Measurements from ENCODE around the gene ARHGAP25. TPM values are rescaled to one million over a fixed set of nuclear protein-coding genes. Genes with fewer than 3 reads are reported as not detected.

Gene ARHGAP25
- polyA plus RNA-seq, 1 donor (not counting 4 experiments of a cell fraction or from before 2014, with no cell fraction given): 25.3 TPM

- DNase-seq (ENCODE audit: low read depth, low spot score) (no peak), FAIRE-seq (no peak)
- Histone ChIP-seq H3K4me1 (ENCODE audit: control insufficient read depth, extremely low read depth, insufficient read depth, low read length) (peaks cover 24% of the 10 kb centered on the region), H3K9me1 (ENCODE audit: control insufficient read depth, extremely low read depth, insufficient read depth, low read length) (no peaks in the 10 kb centered on the region), H3K79me2 (ENCODE audit: control insufficient read depth, insufficient read depth, low read length) (no peaks in the 10 kb centered on the region), H3K9me3 (ENCODE audit: control insufficient read depth, low read depth, low read length) (no peaks in the 10 kb centered on the region), H2AFZ (ENCODE audit: control insufficient read depth, low read length) (no peak overlapping the region), H3K27ac (ENCODE audit: control insufficient read depth, insufficient read depth, low read length) (no peak overlapping the region), H3K27me3 (ENCODE audit: control insufficient read depth, extremely low read depth, insufficient read depth, low read length) (no peaks in the 10 kb centered on the region), H3K4me3 (ENCODE audit: control insufficient read depth in 2 of 3, extremely low read depth in 1 of 3, insufficient read depth in 2 of 3, low read depth in 1 of 3, low read length in 3 of 3) (no peak overlapping the region), H4K20me1 (ENCODE audit: control insufficient read depth, extremely low read depth, insufficient read depth, low read length) (no peaks in the 10 kb centered on the region), H3K4me2 (ENCODE audit: control insufficient read depth, extremely low read depth, insufficient read depth, low read depth, low read length) (no peak overlapping the region), H3K9ac (ENCODE audit: control insufficient read depth, extremely low read depth, insufficient read depth, low read length) (no peak overlapping the region), H3K36me3 (ENCODE audit: control insufficient read depth in 2 of 2, extremely low read depth in 1 of 2, insufficient read depth in 2 of 2, low read length in 2 of 2) (no peaks in the 10 kb centered on the region)
- dilution Hi-C loops (cut with MboI; ENCODE audit: extremely low pct_ligation_motif_present, low sequenced_read_pairs): no loop called here
- TF ChIP-seq CTCF (optimal IDR thresholded peaks at IDR 0.05 in 1 of 3, IDR thresholded peaks at IDR 0.05 in 1 of 3, conservative IDR thresholded peaks at IDR 0.05 in 1 of 3; ENCODE audit: extremely low read depth in 1 of 3, insufficient read depth in 2 of 3, low read length in 3 of 3) (no peak), EZH2 (IDR thresholded peaks at IDR 0.05; ENCODE audit: low read length) (no peak)
Observed at GRCh38 chr2:68736086-68736485, 1.5 kb downstream of the ARHGAP25 start.

GRCh38 chr2:68737711-68738110, 3.1 kb downstream of the ARHGAP25 start:
- FAIRE-seq (no peak), DNase-seq (ENCODE audit: low read depth, low spot score) (no peak)
- dilution Hi-C loops (cut with MboI; ENCODE audit: extremely low pct_ligation_motif_present, low sequenced_read_pairs): no loop called here
- Histone ChIP-seq H2AFZ (ENCODE audit: control insufficient read depth, low read length) (no peak overlapping the region), H3K9me3 (ENCODE audit: control insufficient read depth, low read depth, low read length) (no peaks in the 10 kb centered on the region), H3K4me3 (ENCODE audit: control insufficient read depth in 2 of 3, extremely low read depth in 1 of 3, insufficient read depth in 2 of 3, low read depth in 1 of 3, low read length in 3 of 3) (no peak overlapping the region), H3K4me1 (ENCODE audit: control insufficient read depth, extremely low read depth, insufficient read depth, low read length) (peaks cover 30% of the 10 kb centered on the region), H3K9me1 (ENCODE audit: control insufficient read depth, extremely low read depth, insufficient read depth, low read length) (no peaks in the 10 kb centered on the region), H3K27me3 (ENCODE audit: control insufficient read depth, extremely low read depth, insufficient read depth, low read length) (no peaks in the 10 kb centered on the region), H3K9ac (ENCODE audit: control insufficient read depth, extremely low read depth, insufficient read depth, low read length) (no peak overlapping the region), H3K27ac (ENCODE audit: control insufficient read depth, insufficient read depth, low read length) (no peak overlapping the region), H4K20me1 (ENCODE audit: control insufficient read depth, extremely low read depth, insufficient read depth, low read length) (no peaks in the 10 kb centered on the region), H3K79me2 (ENCODE audit: control insufficient read depth, insufficient read depth, low read length) (no peaks in the 10 kb centered on the region), H3K36me3 (ENCODE audit: control insufficient read depth in 2 of 2, extremely low read depth in 1 of 2, insufficient read depth in 2 of 2, low read length in 2 of 2) (no peaks in the 10 kb centered on the region), H3K4me2 (ENCODE audit: control insufficient read depth, extremely low read depth, insufficient read depth, low read depth, low read length) (peak overlapping the region; percentile 11)
- no peak for TF ChIP-seq EZH2 (IDR thresholded peaks at IDR 0.05; ENCODE audit: low read length)
- no peak for TF ChIP-seq CTCF (optimal IDR thresholded peaks at IDR 0.05 in 1 of 3, IDR thresholded peaks at IDR 0.05 in 1 of 3, conservative IDR thresholded peaks at IDR 0.05 in 1 of 3; ENCODE audit: extremely low read depth in 1 of 3, insufficient read depth in 2 of 3, low read length in 3 of 3)

All from keratinocyte (primary cell).